GM23338 (cell line): Measurements from ENCODE around the gene NYAP2. TPM values are rescaled to one million over a fixed set of nuclear protein-coding genes. Genes with fewer than 3 reads are reported as not detected.

Experiments used
- ATAC-seq: fragments of 200-7000 bp; cut with Tn5 transposase; 3 replicates; pipeline ENCODE4 v1.9.1; 2020
- DNase-seq: peaks from one replicate; pipeline ENCODE4 v3.0.0-alpha.2; 2015; ENCODE audit warnings: low spot score
- H2AFZ ChIP-seq: fragments of 200-600 bp; sonication (generic); 2 replicates; pipeline ENCODE4 v1.8.0; 2016; ENCODE audit warnings: antibody characterized with exemption, mild to moderate bottlenecking, moderate library complexity
- H3F3A ChIP-seq: fragments of 200-600 bp; sonication (generic); replicated peaks from 2 replicates; pipeline ENCODE4 v1.8.0; 2017; ENCODE audit warnings: antibody characterized with exemption, mixed run types, low read depth
- H3K27ac ChIP-seq: fragments of 200-600 bp; sonication (generic); 2 replicates; pipeline ENCODE4 v1.6.1; 2016; ENCODE audit warnings: low read depth
- H3K27me3 ChIP-seq: fragments of 200-600 bp; sonication (generic); 2 replicates; pipeline ENCODE4 v1.8.0; 2016; ENCODE audit warnings: mild to moderate bottlenecking, mixed run types, moderate library complexity; ENCODE audit not compliant: insufficient read depth
- H3K36me3 ChIP-seq: fragments of 200-600 bp; sonication (generic); 2 replicates; pipeline ENCODE4 v1.8.0; 2016; ENCODE audit warnings: mild to moderate bottlenecking; ENCODE audit not compliant: insufficient read depth
- H3K4me1 ChIP-seq: fragments of 200-600 bp; sonication (generic); 2 replicates; pipeline ENCODE4 v1.8.0; 2016; ENCODE audit warnings: mild to moderate bottlenecking, moderate library complexity; ENCODE audit not compliant: insufficient read depth
- H3K4me2 ChIP-seq: fragments of 200-600 bp; sonication (generic); 2 replicates; pipeline ENCODE4 v1.7.1; 2017; ENCODE audit warnings: mixed run types
- H3K4me3 ChIP-seq: fragments of 200-600 bp; sonication (generic); 2 replicates; pipeline ENCODE4 v1.6.1; 2016; ENCODE audit warnings: mixed run types
- H3K79me2 ChIP-seq: fragments of 200-600 bp; sonication (generic); replicated peaks from 2 replicates; pipeline ENCODE4 v1.8.0; 2017; ENCODE audit warnings: mild to moderate bottlenecking; ENCODE audit not compliant: insufficient read depth
- H3K9me2 ChIP-seq: fragments of 200-600 bp; sonication (generic); 2 replicates; pipeline ENCODE4 v1.8.0; 2017; ENCODE audit not compliant: insufficient read depth
- H4K20me1 ChIP-seq: fragments of 200-600 bp; sonication (generic); replicated peaks from 2 replicates; pipeline ENCODE4 v1.8.0; 2017; ENCODE audit warnings: mild to moderate bottlenecking; ENCODE audit not compliant: insufficient read depth
- H3K27ac Mint-ChIP-seq: 2 replicates; pipeline ENCODE4 v1.8.0; 2020; ENCODE audit warnings: inconsistent platforms, mild to moderate bottlenecking, moderate library complexity, mixed read lengths
- H3K27me3 Mint-ChIP-seq: 3 replicates; pipeline ENCODE4 v1.8.0; 2022; ENCODE audit warnings: low read depth, mild to moderate bottlenecking, moderate library complexity, mixed read lengths, inconsistent platforms; ENCODE audit not compliant: insufficient read depth, poor library complexity
- H3K36me3 Mint-ChIP-seq: 3 replicates; pipeline ENCODE4 v1.8.0; 2021; ENCODE audit warnings: low read depth, mild to moderate bottlenecking, inconsistent platforms, moderate library complexity, mixed read lengths
- H3K4me1 Mint-ChIP-seq: 3 replicates; pipeline ENCODE4 v1.8.0; 2020; ENCODE audit warnings: mild to moderate bottlenecking, inconsistent platforms, mixed read lengths
- H3K4me3 Mint-ChIP-seq: 3 replicates; pipeline ENCODE4 v1.8.0; 2021; ENCODE audit warnings: moderate library complexity, mild to moderate bottlenecking, inconsistent platforms, mixed read lengths
- H3K9me3 Mint-ChIP-seq: 3 replicates; pipeline ENCODE4 v1.8.0; 2020; ENCODE audit warnings: moderate library complexity, mild to moderate bottlenecking, inconsistent platforms, mixed read lengths
- CREB1 ChIP-seq: fragments of 250-450 bp; sonication (Bioruptor Pico); IDR thresholded peaks from 2 replicates; pipeline ENCODE4 v1.5.0; 2020; ENCODE audit warnings: low read depth, mild to moderate bottlenecking, moderate library complexity
- ETS1 ChIP-seq: IDR thresholded peaks from 2 replicates; pipeline ENCODE4 v1.6.1; 2016; ENCODE audit warnings: antibody characterized with exemption
- EZH2phosphoT487 ChIP-seq: fragments of 200-600 bp; sonication (generic); IDR thresholded peaks from one replicate; pipeline ENCODE4 v1.8.1; 2018; ENCODE audit warnings: antibody characterized with exemption; ENCODE audit not compliant: unreplicated experiment
- JUNB ChIP-seq: IDR thresholded peaks from one replicate; pipeline ENCODE4 v1.6.1; 2016; ENCODE audit warnings: antibody characterized with exemption; ENCODE audit not compliant: unreplicated experiment
- NANOG ChIP-seq: IDR thresholded peaks from 2 replicates; pipeline ENCODE4 v1.6.1; 2016; ENCODE audit warnings: antibody characterized with exemption, borderline replicate concordance
- POLR2AphosphoS5 ChIP-seq: IDR thresholded peaks from 2 replicates; pipeline ENCODE4 v1.6.1; 2016; ENCODE audit warnings: antibody characterized with exemption, low read depth
- REST ChIP-seq: IDR thresholded peaks from one replicate; pipeline ENCODE4 v1.6.1; 2018; ENCODE audit warnings: antibody characterized with exemption; ENCODE audit not compliant: unreplicated experiment
- STAT1 ChIP-seq: IDR thresholded peaks from one replicate; pipeline ENCODE4 v1.6.1; 2016; ENCODE audit warnings: antibody characterized with exemption; ENCODE audit not compliant: unreplicated experiment
- ZNF114 ChIP-seq: fragments of 250-450 bp; sonication (Bioruptor Pico); IDR thresholded peaks from 2 replicates; pipeline ENCODE4 v1.5.0; 2020; ENCODE audit warnings: mild to moderate bottlenecking, moderate library complexity
- ZNF331 ChIP-seq: fragments of 250-450 bp; sonication (Bioruptor Pico); IDR thresholded peaks from 2 replicates; pipeline ENCODE4 v1.5.0; 2020; ENCODE audit warnings: low read depth, mild to moderate bottlenecking, moderate library complexity
- ZNF462 ChIP-seq: fragments of 250-450 bp; sonication (Bioruptor Pico); IDR thresholded peaks from 2 replicates; pipeline ENCODE4 v1.5.0; 2020; ENCODE audit warnings: mild to moderate bottlenecking, moderate library complexity
- polyA plus RNA-seq: library from polyadenylated mRNA; unstranded; fragments of >200 nt; fragmentation: Nextera tagmentation; extraction: Ambion mirVana; gene quantifications from 2 replicates; pipeline ENCODE4 v1.2.1, GENCODE V29; 2016
- total RNA-seq: library from RNA; depleted of rRNA; stranded (reverse); fragments of >200 nt; shearing (Covaris generic); gene quantifications from 2 replicates; pipeline ENCODE4 v1.2.3, GENCODE V29; 2014

NYAP2 gene
- total and polyA plus RNA-seq, 2 experiments from 2014 or later, result not detected

- no peak for TF ChIP-seq ZNF462 (CRISPR knock-in tag)
These were observed 1.3 kb downstream of the NYAP2 start (continued) for GRCh38 chr2:225400546-225401400.

GRCh38 chr2:225402210-225402776 is 2.8 kb downstream of the NYAP2 start:
- Mint-ChIP-seq H3K36me3 (no peaks in the 10 kb centered on the region), H3K27ac (no peak overlapping the region), H3K4me3 (no peak overlapping the region), H3K27me3 (no peaks in the 10 kb centered on the region), H3K4me1 (peaks cover 12% of the 10 kb centered on the region), H3K9me3 (no peaks in the 10 kb centered on the region)
- ATAC-seq (no peak), DNase-seq (no peak)
- Histone ChIP-seq H2AFZ (no peak overlapping the region), H3K4me1 (no peaks in the 10 kb centered on the region; the same call in 1 of the 2 replicates), H3F3A (no peaks in the 10 kb centered on the region), H3K27ac (no peak overlapping the region), H3K4me3 (no peak overlapping the region), H3K4me2 (no peak overlapping the region), H3K36me3 (no peaks in the 10 kb centered on the region), H3K9me2 (no peaks in the 10 kb centered on the region), H4K20me1 (no peaks in the 10 kb centered on the region), H3K27me3 (no peaks in the 10 kb centered on the region), H3K79me2 (no peaks in the 10 kb centered on the region)
- TF ChIP-seq POLR2AphosphoS5 (no peak), CREB1 (CRISPR knock-in tag) (no peak), JUNB (no peak), NANOG (no peak), ETS1 (no peak), EZH2phosphoT487 (no peak), ZNF114 (CRISPR knock-in tag) (no peak), ZNF331 (CRISPR knock-in tag) (no peak), STAT1 (no peak), REST (no peak)
